ENCODE results near the gene MNAT1. TPM values are rescaled to one million over a fixed set of nuclear protein-coding genes. Genes with fewer than 3 reads are reported as not detected.

Gene MNAT1
- total RNA-seq, 4 donors from 2014 or later, result 4.2 to 30.3 (median 17.8) TPM

DNA sequence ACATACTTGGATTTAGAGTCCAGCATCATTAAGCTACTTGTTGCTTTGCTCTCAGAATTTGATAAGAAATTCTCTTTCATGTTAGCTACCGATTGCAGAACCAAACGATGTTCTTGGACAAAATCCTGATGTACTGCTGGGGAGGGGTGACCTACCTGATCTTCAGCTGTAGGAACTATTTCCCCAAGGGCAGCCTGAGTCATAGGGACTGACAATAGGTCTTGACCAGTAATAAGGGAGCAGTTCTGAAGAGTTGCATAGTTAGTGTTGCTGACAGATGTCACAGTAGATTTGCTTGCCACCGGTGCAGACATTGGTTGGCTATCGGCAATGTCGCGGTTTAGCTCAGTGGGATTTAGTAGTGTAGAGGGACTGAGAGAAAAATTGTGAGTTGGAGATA lies 21.0 kb upstream of the MNAT1 start:
- 83 to 94% methylated on average over 6 of the region's 6 CpGs for WGBS, 2 donors (ENCODE audit: low coverage in 1 of 2)
- in situ Hi-C loops (cut with MboI; ENCODE audit: low pct_ligation_motif_present in 1 of 4, low pct_unique_long_range_greater_than_20kb in 1 of 4, low sequenced_read_pairs in 3 of 4), result no loop called here
- H3K4me1 ChIP-seq, result no peaks in the 10 kb centered on the region

DNA sequence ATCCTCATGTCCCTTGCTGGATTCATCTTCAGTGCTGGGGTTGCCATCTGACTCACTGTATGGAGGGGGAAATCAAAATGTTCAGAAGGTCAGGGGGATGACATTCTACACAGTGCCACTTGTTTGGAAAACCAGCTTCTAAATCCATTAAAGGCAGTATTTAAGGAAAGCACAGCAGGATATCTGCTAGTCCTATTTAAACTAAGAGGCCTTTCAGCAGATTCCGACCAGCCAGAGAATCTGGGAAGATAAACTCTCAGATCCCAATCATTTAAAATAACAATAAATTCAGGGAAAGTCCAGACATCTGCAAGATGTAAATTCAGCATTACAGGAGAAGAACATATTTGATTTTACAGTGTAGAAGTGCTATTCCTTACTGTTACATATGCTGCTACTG lies 14.2 kb upstream of the MNAT1 start:
- intact Hi-C loops (cut with DNase I; ENCODE audit: low total_unique reads) (no loop called here), in situ Hi-C loops (cut with MboI; ENCODE audit: low pct_ligation_motif_present in 1 of 4, low pct_unique_long_range_greater_than_20kb in 1 of 4, low sequenced_read_pairs in 3 of 4) (no loop called here)
- WGBS, 2 donors (ENCODE audit: low coverage in 1 of 2), result 76% methylated on average over 1 of the region's 1 CpG; no CpG with 5 or more reads in 1 of the 2 donors
- Histone ChIP-seq H3K27me3 (peaks cover 76% of the 10 kb centered on the region), H3K36me3 (no peaks in the 10 kb centered on the region), H3K9me3 (no peaks in the 10 kb centered on the region), H3K27ac (no peak overlapping the region), H3K4me3 (no peak overlapping the region), H3K4me1 (peaks cover 15 to 32% (median 28%) of the 10 kb centered on the region in 4 donors)
- DNase-seq, result no peak
- TF ChIP-seq POLR2A (IDR thresholded peaks at IDR 0.05) (no peak), EP300 (IDR thresholded peaks at IDR 0.05; ENCODE audit: low read depth) (no peak), POLR2AphosphoS5 (IDR thresholded peaks at IDR 0.05) (no peak)
- TF ChIP-seq, protein P1, sequence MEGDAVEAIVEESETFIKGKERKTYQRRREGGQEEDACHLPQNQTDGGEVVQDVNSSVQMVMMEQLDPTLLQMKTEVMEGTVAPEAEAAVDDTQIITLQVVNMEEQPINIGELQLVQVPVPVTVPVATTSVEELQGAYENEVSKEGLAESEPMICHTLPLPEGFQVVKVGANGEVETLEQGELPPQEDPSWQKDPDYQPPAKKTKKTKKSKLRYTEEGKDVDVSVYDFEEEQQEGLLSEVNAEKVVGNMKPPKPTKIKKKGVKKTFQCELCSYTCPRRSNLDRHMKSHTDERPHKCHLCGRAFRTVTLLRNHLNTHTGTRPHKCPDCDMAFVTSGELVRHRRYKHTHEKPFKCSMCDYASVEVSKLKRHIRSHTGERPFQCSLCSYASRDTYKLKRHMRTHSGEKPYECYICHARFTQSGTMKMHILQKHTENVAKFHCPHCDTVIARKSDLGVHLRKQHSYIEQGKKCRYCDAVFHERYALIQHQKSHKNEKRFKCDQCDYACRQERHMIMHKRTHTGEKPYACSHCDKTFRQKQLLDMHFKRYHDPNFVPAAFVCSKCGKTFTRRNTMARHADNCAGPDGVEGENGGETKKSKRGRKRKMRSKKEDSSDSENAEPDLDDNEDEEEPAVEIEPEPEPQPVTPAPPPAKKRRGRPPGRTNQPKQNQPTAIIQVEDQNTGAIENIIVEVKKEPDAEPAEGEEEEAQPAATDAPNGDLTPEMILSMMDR (IDR thresholded peaks at IDR 0.05), result no peak

More for the DNA sequence above, 21.0 kb upstream of the MNAT1 start:
- intact Hi-C loops (cut with DNase I; ENCODE audit: low total_unique reads), result no loop called here
- Histone ChIP-seq H3K27me3 (peaks cover 14% of the 10 kb centered on the region), H3K4me3 (no peak overlapping the region), H3K9me3 (no peaks in the 10 kb centered on the region), H3K36me3 (no peaks in the 10 kb centered on the region), H3K27ac (no peak overlapping the region)
- no peak for TF ChIP-seq EP300 (IDR thresholded peaks at IDR 0.05; ENCODE audit: low read depth)
- TF ChIP-seq POLR2AphosphoS5 (IDR thresholded peaks at IDR 0.05), result no peak
- TF ChIP-seq POLR2A (IDR thresholded peaks at IDR 0.05), result no peak
- TF ChIP-seq, protein P1 (IDR thresholded peaks at IDR 0.05), result no peak
- DNase-seq, result no peak

DNA sequence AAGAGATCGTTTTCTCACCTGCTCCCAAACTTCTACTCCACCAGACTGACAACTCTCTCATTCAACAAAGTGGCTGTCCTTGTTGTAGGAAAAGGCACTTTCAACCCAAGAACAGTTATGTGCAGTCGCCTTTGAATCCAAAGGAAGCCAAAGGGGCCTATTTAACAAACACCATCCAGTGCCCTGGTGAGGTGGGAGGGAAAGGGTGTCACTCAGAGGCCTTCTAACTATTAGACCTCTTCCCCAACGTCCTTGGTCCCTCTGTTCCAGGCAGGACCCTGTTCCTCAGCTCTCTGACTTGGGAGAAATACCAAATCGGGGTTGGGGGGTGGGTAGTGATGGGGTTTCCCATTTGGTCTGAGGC lies 13.6 kb upstream of the MNAT1 start:
- 41 to 60% methylated on average over 3 to 4 of the region's 4 CpGs for WGBS, 2 donors (ENCODE audit: low coverage in 1 of 2)
- in situ Hi-C loops (cut with MboI; ENCODE audit: low pct_ligation_motif_present in 1 of 4, low pct_unique_long_range_greater_than_20kb in 1 of 4, low sequenced_read_pairs in 3 of 4), result no loop called here
- Histone ChIP-seq H3K9me3 (no peaks in the 10 kb centered on the region), H3K4me1 (peaks cover 15 to 32% (median 28%) of the 10 kb centered on the region in 4 donors), H3K4me3 (peak overlapping the region in 1 of 4 donors; percentile 75), H3K27ac (no peak overlapping the region), H3K36me3 (no peaks in the 10 kb centered on the region), H3K27me3 (peaks cover 81% of the 10 kb centered on the region)
- DNase-seq, result no peak
- TF ChIP-seq EP300 (IDR thresholded peaks at IDR 0.05; ENCODE audit: low read depth) (no peak), POLR2A (IDR thresholded peaks at IDR 0.05) (no peak), POLR2AphosphoS5 (IDR thresholded peaks at IDR 0.05) (no peak)
- TF ChIP-seq, protein P1 (IDR thresholded peaks at IDR 0.05), result no peak
- intact Hi-C loops (cut with DNase I; ENCODE audit: low total_unique reads), result no loop called here

DNA sequence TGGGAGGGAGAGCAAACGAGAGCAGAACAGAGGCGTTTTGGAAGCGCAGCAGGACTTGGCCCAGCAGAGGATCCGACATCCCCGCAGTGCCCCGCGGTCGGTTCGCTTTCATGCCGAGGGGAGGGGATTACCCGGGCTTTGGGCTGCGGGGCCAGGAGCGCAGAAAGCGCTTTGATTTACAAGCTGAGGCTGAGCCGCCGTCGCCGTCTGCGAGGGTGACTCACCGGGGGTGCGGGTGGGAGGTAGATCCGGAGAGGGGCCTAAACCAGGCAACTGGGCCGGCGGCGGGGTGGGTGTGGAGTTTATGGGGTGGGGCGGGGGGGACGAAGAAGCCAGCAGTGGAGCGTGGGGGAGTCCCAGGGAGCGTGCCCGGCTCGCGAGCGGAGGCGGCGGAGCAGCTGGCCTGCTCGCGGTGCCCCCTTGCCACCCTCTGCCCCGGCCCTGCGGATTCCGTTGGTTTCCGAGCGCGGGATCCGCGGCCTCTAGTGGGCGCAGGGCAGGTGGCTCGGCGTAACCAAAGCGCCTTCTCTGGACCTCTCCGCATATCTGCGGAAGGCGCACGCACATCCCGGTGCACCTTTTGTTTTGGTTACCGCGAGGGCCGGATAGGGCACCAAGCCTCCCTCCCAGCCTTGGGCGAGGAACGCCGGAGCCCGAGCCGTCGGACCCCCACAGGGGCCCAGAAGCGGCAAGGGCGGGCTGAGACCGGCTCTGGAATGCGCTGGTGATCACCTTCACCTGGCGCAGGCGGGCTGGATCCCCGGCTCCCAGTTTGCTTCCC lies 13.0 kb upstream of the MNAT1 start:
- intact Hi-C loops (cut with DNase I; ENCODE audit: low total_unique reads), result no loop called here
- peaks cover 15 to 32% (median 28%) of the 10 kb centered on the region in 4 donors for H3K4me1 ChIP-seq
- in situ Hi-C loops (cut with MboI; ENCODE audit: low pct_ligation_motif_present in 1 of 4, low pct_unique_long_range_greater_than_20kb in 1 of 4, low sequenced_read_pairs in 3 of 4), result no loop called here
- H3K27ac ChIP-seq, result no peak overlapping the region
- peak overlapping the region; percentile 44 to 77 (median 66) for H3K4me3 ChIP-seq
- TF ChIP-seq EP300 (IDR thresholded peaks at IDR 0.05; ENCODE audit: low read depth) (no peak), POLR2AphosphoS5 (IDR thresholded peaks at IDR 0.05) (no peak), POLR2A (IDR thresholded peaks at IDR 0.05) (no peak)
- TF ChIP-seq, protein P1 (IDR thresholded peaks at IDR 0.05), result peak in 2 of 5 experiments; percentile 14 to 25
- 3% methylated on average over 32 of the region's 70 CpGs; no CpG with 5 or more reads in 1 of the 2 donors for WGBS, 2 donors (ENCODE audit: low coverage in 1 of 2)
- H3K36me3 ChIP-seq, result no peaks in the 10 kb centered on the region
- H3K27me3 ChIP-seq, result peaks cover 87% of the 10 kb centered on the region
- H3K9me3 ChIP-seq, result no peaks in the 10 kb centered on the region
- DNase-seq, result peak; percentile 18

All from transverse colon (tissue), 4 donors.